ENCODE data around the gene BACH2.
"Not testable (repeated sequence)": the region's sequence is repeated elsewhere in the genome, so short reads cannot be mapped to it uniquely, and the experiment has no call there.

Gene BACH2

DNA sequence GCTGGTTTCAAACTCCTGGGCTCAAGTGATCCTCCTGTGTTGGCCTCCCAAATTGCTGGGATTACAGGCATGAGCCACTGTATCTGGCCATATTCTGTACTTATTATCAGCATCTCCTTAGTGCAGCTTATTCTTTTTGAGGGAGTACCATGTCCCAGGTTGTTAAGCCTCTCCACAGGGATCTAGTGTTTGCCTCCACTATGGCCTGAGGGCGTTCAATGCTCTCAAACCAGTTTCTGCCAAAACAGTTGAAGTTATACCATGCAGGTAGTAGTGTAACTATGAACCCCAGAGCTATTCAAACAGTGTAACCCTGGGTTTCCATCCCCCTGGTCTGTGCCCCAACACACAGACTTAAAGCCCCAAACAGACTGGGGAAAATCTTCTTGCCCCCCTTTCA lies 81.7 kb downstream of the BACH2 start:
- no peak for DNase-seq (ENCODE audit: low read depth in 2 of 2)

GRCh38 chr6:90214461-90214860 lies 82.2 kb downstream of the BACH2 start:
- DNase-seq (ENCODE audit: low read depth in 2 of 2): no peak

DNA sequence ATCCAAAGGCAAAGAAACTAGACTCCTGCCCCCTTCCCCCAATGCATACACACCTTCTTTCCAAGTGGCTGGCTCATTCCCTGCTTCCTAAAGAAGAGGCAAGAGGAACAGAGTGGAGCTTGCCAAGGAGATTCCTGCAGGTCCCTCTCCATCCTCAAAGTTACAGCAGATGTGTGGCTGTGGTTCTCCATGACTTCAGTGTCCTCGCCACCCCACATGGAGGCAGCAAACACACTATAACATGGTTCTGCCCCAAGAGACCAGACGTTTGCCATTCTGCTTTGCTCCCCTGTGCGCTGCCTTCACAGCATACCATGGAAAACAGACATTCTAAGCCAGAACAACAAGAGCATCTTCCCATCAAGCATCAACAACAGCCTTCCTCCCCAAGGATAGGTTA lies 84.4 kb downstream of the BACH2 start:
- DNase-seq (ENCODE audit: low read depth in 2 of 2): no peak

DNA sequence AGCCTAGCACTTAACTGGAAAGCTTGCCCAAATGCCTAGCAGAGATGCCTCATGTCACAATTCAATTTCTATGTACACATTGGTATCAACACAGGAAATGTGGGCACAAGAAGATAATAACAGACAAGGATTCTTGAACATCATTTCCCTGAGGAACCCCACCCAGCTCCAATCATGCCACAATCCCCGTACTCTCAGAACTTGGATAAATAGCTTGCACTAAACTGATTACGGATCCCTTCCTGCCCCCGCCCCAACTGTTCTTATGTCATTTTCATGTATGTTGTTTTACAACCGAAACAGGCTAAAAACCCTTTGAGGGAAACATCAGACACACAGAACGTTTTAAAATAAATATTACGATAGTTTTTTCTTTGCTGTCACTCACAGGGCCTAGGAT lies 87.1 kb downstream of the BACH2 start:
- no peak for DNase-seq (ENCODE audit: low read depth in 2 of 2)

- not testable (repeated sequence) for DNase-seq (ENCODE audit: low read depth in 2 of 2)
Measured at GRCh38 chr6:90208690-90209089, 88.0 kb downstream of the BACH2 start.

DNA sequence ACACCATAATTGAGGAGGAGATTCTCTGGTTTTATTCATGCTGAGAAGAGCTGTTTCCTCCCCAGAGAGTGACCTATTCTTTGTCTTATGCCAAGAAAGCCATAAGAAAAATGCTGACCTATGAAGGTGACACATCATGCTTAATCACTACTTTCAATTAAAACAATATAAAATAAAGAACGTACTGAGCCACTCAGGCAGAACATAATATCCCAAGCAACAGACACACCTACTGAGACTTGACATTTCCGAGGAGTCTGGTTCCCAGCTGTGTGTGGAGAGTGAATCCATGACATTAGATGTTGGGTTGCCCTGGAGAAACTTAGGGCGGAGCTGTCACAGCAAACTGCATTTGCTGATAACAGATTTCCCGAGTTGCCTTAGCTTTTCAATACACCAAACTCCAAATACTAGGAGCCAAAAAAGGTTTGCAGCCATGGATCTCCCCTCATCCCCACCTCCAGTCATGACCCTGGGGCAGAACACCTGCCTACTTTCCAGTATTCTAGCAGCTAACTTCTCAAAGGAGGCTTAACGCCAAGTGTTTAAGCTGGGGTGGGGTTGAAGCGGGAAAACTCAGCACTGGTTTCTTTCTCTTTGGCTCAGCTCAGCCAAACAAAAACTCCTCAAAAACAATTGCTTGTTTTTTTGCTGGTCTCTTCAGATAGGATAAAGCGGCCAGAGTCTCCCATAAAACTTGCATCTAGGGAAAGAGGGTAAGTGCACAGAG lies 92.2 kb downstream of the BACH2 start:
- DNase-seq (ENCODE audit: low read depth in 2 of 2): no peak

DNA sequence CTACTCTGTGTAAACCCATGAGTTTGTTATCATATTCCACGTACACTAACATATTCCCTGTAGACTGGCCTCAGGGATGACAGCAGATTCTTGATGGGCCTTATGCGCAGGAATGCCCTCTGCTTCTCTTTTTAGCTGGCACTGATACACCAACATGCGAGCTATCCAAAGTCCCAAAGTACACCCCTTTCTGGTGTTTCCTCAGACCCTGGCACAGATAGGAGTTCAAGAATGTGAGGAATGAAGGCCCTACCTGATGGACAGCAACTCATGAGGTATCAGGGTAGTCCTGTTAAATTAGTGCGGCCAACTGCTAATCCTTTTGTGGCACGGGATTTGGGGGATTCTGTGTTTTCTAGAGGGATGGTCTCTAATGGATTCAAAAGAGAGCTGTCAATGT lies 93.0 kb downstream of the BACH2 start:
- no peak for DNase-seq (ENCODE audit: low read depth in 2 of 2)

GRCh38 chr6:90202156-90202555 lies 94.5 kb downstream of the BACH2 start:
- no peak for DNase-seq (ENCODE audit: low read depth in 2 of 2)

- DNase-seq (ENCODE audit: low read depth in 2 of 2): no peak
Measured at GRCh38 chr6:90199900-90200299, 96.7 kb downstream of the BACH2 start.

GRCh38 chr6:90198758-90199425 lies 97.8 kb downstream of the BACH2 start:
- DNase-seq (ENCODE audit: low read depth in 2 of 2): no peak

- DNase-seq (ENCODE audit: low read depth in 2 of 2): no peak
Measured at GRCh38 chr6:90197854-90198496, 98.7 kb downstream of the BACH2 start.

DNA sequence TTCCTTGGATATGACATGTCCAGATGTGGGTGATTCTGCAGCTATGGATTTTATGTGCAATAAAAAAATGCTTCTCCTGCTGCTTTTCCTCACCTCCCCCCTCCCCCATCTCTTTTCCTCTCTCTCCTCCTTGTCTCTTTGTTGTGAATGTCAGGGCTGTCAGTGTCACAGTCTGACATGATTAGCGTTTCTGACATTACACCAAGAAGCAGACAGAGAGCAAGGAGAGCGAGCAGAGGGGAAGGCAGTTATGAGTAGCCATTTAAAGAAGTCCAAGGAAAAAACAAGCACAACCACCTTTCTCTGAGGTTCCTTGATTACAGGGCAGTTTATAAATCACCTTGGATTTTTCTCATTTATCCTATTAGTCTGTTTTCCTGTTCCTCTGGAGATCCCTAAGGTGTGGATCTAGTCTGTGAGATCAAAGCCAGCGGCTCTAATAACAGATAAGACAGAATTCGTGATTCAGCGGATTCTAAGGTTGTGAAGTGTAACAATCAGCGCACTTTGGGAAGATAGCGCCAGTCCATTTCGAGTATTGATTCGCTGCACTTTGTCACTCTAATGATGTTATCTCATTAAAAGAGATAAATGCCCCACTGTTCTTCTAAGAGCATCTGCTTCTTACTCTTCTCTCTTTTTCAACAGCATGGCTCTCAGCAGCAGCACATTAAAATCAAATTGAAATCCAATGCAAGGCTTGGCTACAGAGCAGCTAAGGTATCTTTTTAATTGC lies 101.4 kb downstream of the BACH2 start:
- no peak for DNase-seq (ENCODE audit: low read depth in 2 of 2)

GRCh38 chr6:90194371-90194841 lies 102.2 kb downstream of the BACH2 start:
- no peak for DNase-seq (ENCODE audit: low read depth in 2 of 2)

DNA sequence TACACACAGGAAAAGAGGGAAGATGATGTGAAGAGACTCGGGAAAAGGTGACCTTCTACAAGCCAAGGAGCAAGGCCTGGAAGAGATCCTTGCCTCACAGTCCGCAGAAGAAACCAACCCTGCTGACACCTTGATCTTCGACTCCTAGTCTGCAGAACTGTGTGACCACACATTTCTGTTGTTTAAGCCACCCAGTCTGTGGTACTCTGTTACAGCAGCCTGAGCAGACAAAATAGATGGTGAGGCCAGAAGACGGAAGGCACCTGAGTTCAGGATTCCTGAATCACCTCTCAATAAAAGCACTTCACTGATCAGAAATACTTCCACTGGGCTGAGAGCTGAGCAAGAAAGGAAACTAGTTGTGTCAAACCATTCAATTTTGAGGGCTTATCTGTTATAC lies 103.3 kb downstream of the BACH2 start:
- DNase-seq (ENCODE audit: low read depth in 2 of 2): no peak

DNA sequence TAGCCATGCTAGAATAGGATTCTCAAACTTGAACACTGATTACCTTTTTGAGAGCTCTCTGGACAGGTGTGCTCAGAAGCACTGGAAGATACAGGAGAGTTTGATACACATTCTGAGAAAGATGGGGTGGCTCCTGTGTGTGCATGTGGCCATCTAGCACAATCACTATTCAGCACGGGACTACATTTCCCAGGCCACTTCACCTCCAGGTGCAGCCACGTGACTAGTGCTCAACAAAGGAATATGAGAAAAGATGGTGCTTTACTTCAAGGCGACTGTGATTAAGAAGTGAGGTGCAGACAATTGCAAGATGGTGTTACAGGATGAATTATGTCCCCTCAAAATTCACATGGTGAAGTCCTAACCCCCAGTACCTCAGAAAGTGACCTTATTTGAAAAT lies 103.8 kb downstream of the BACH2 start:
- DNase-seq (ENCODE audit: low read depth in 2 of 2): no peak

- DNase-seq (ENCODE audit: low read depth in 2 of 2): no peak
Measured at GRCh38 chr6:90190752-90191395, 105.8 kb downstream of the BACH2 start.

- DNase-seq (ENCODE audit: low read depth in 2 of 2): no peak
Measured at GRCh38 chr6:90190131-90190530, 106.5 kb downstream of the BACH2 start.

DNA sequence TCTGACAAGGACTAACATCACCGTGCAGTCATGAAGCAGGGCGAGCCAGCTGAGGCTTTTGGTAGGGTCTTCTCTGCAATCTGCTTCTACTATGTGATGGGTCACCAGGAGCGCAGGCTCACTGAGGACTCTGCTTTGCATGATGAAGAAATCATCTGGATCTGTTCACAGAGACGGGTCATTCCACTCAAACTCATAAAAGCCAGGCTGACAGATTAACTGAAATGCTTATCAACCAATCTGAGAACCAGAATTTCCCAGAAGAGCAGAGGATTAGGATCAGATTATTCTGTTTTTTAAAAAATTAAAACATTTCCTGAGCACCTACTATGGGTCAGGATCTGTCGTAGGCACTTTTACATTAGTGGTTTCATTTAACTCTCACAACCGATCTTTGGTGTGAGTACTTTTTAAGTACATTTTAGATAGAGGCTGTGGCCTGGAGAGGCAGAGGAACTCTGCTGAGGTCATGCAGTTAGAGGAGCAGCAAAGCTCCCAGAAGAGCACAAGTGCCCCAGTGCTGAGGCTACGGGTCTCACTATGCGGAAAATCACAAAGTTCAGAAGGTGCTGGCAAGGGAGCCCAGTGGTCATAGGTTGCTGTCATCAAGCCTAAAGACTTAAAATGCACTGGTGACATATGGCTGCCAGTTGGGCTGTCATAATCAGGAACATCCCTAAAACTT lies 109.1 kb downstream of the BACH2 start:
- no peak for DNase-seq (ENCODE audit: low read depth in 2 of 2)

- no peak for DNase-seq (ENCODE audit: low read depth in 2 of 2)
Measured at GRCh38 chr6:90186637-90187371, 109.8 kb downstream of the BACH2 start.

DNA sequence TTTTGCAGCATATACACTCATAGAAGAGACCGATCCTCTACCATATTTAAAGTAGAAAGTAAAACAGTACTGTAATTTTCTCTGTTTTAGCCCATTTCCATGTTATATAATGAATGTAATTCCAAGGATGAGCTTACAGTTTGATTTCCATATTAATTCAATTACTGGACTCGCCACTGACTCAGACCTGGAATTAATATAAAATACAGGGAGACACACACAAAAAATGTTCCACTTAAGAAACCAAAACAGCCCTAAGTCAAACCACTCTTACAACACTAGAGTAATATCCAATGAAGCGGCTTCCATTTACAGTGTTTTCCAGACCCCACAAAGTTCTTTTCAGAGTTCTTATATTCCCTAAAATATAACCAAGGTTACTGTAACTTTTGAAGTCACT lies 110.6 kb downstream of the BACH2 start:
- no peak for DNase-seq (ENCODE audit: low read depth in 2 of 2)
